GM13976 (cell line): ENCODE measurements around the gene PCDH19.

ENCODE experiments used
- DNase-seq: peaks from one replicate; pipeline ENCODE4 v3.0.0; 2012; ENCODE audit warnings: low spot score
- CTCF ChIP-seq: IDR thresholded peaks from 2 replicates; pipeline ENCODE4 v1.5.1; 2012; ENCODE audit warnings: borderline replicate concordance, mild to moderate bottlenecking; ENCODE audit not compliant: insufficient read depth; ENCODE audit errors: extremely low read depth, missing control alignments, control extremely low read depth
- in situ Hi-C: fragments of 300-500 bp; cut with MboI; formaldehyde crosslinking; loops from one replicate; pipeline ENCODE4 v1.12.0; 2022; ENCODE audit warnings: low sequenced_read_pairs, mixed read lengths, inconsistent platforms; ENCODE audit not compliant: unreplicated experiment

The PCDH19 gene

GRCh38 chrX:100404851-100405250, 5.2 kb downstream of the PCDH19 start:
- in situ Hi-C loops: no loop called here
- TF ChIP-seq CTCF: no peak
- DNase-seq: no peak

DNA sequence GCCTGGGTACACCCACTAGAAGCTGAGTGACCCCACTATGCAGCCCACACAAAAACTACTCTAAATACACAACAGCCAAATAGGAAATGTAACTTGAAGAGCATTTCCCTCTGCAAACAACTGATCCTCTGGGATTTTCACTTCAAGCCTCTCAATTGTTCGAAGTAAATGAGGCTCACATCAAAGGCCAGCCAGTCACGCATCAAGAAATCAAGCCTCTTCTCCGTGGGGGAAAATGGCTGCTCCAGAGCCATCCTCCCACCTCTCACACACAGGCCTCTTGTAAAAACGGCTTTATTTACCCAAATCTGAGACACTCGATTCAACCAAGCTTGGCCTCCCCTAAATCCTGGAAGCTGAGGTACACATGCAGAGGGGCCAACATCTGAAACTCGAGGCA, 14.3 kb downstream of the PCDH19 start:
- no peak for DNase-seq
- TF ChIP-seq CTCF: no peak
- in situ Hi-C loops: no loop called here

GRCh38 chrX:100381619-100382018, 28.5 kb downstream of the PCDH19 start:
- TF ChIP-seq CTCF: no peak
- in situ Hi-C loops: no loop called here
- no peak for DNase-seq

GRCh38 chrX:100379388-100379986, 30.6 kb downstream of the PCDH19 start:
- TF ChIP-seq CTCF: peak; percentile 26
- in situ Hi-C loops: no loop called here
- DNase-seq: no peak

DNA sequence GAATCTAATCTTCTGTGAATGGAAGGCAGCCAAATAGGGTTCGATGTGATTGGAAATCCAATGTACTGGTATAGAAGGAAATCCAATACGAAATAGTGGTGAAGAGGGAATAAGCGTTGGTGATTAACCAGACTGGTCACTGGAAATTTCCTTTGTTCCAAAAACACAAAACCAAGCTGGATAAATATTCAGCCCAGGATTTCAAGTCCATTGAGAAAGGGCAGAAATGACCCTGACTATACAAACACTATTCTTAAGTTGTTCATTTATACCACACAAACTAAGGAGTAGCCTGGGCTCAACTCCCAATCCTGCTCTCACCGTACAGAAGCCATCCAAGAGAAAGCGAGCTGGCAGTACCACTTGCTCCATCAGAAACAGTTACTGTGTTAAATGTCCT, 32.2 kb downstream of the PCDH19 start:
- in situ Hi-C loops: no loop called here
- no peak for DNase-seq
- no peak for TF ChIP-seq CTCF

DNA sequence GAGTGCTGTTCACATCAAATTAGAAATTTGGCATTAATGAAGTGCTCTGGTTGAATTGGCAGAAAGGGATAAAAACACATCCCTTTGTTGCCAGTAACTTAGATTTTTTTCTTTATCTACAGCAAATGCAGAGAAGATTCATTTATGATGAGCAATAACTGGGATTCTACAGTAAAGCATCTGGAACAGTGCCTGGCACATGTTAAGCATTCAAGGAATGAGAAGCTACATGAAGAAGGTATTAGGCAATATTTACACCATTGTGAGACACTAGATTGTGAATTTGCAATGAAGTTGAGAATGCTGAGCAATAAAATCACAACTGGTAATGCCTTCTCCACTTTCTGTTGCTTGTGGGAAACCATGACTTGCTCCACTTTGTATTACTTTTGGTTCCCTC, 33.5 kb downstream of the PCDH19 start:
- TF ChIP-seq CTCF: no peak
- no peak for DNase-seq
- in situ Hi-C loops: no loop called here

GRCh38 chrX:100373673-100374072, 36.4 kb downstream of the PCDH19 start:
- no peak for TF ChIP-seq CTCF
- no peak for DNase-seq
- in situ Hi-C loops: no loop called here
